HepG2 (cell line): Measurements from ENCODE around the gene PRM3. TPM values are rescaled to one million over a fixed set of nuclear protein-coding genes. Genes with fewer than 3 reads are reported as not detected.

ENCODE experiments used
- BRD4 ChIP-seq: sonication (generic); formaldehyde crosslinking; IDR thresholded peaks from 2 replicates; pipeline ENCODE4 v1.4.0; 2020; ENCODE audit warnings: missing genetic modification reagents
- EHMT2 ChIP-seq: fragments of 200-600 bp; sonication (generic); IDR thresholded peaks from 2 replicates; pipeline ENCODE4 v1.7.0; 2017; ENCODE audit warnings: antibody characterized with exemption, low read depth, low read length, borderline replicate concordance
- GMEB2 ChIP-seq: IDR thresholded peaks from 2 replicates; pipeline ENCODE4 v1.6.1; 2016; ENCODE audit warnings: missing biosample characterization, missing genetic modification reagents, low read depth
- HOXA7 ChIP-seq: sonication (generic); formaldehyde crosslinking; IDR thresholded peaks from 2 replicates; pipeline ENCODE4 v1.8.1; 2022; ENCODE audit warnings: mild to moderate bottlenecking, missing genetic modification reagents, moderate library complexity
- MIER2 ChIP-seq: IDR thresholded peaks from 2 replicates; pipeline ENCODE4 v1.6.1; 2016; ENCODE audit warnings: missing biosample characterization, missing genetic modification reagents
- MTF1 ChIP-seq: sonication (generic); formaldehyde crosslinking; IDR thresholded peaks from 2 replicates; pipeline ENCODE4 v1.5.0; 2020; ENCODE audit warnings: missing genetic modification reagents
- SNAPC5 ChIP-seq: sonication (generic); formaldehyde crosslinking; IDR thresholded peaks from 2 replicates; pipeline ENCODE4 v1.8.1; 2023; ENCODE audit warnings: mild to moderate bottlenecking, missing genetic modification reagents, borderline replicate concordance
- THAP11 ChIP-seq: IDR thresholded peaks from 2 replicates; pipeline ENCODE4 v1.6.1; 2016; ENCODE audit warnings: missing biosample characterization, missing genetic modification reagents
- ZNF160 ChIP-seq: sonication (generic); formaldehyde crosslinking; IDR thresholded peaks from 2 replicates; pipeline ENCODE4 v1.8.0; 2022; ENCODE audit warnings: mild to moderate bottlenecking, inconsistent platforms, missing genetic modification reagents
- ZNF263 ChIP-seq: sonication (generic); formaldehyde crosslinking; IDR thresholded peaks from 2 replicates; pipeline ENCODE4 v1.4.0; 2020; ENCODE audit warnings: missing genetic modification reagents
- ZNF772 ChIP-seq: sonication (generic); formaldehyde crosslinking; IDR thresholded peaks from 2 replicates; pipeline ENCODE4 v1.5.0; 2020; ENCODE audit warnings: mild to moderate bottlenecking, missing genetic modification reagents
- ZSCAN31 ChIP-seq: sonication (generic); formaldehyde crosslinking; IDR thresholded peaks from 2 replicates; pipeline ENCODE4 v1.5.0; 2020; ENCODE audit warnings: low read depth, mild to moderate bottlenecking, missing genetic modification reagents
- polyA plus RNA-seq, 8 experiments: library from polyadenylated mRNA; depleted of rRNA in 3 of 8; stranded (reverse) in 7 of 8; unstranded in 1 of 8; fragments of >200 nt; fragmentation: Illumina TruSeq in 4 of 8; extraction: Trizol in 4 of 8; gene quantifications; 2 replicates each; pipeline versions ENCODE4 v1.2.1 to v1.2.3, GENCODE V29; 2011 to 2016; ENCODE audit warnings: low read depth in 4 of 8, missing spikeins in 1 of 8, mixed read lengths in 1 of 8; ENCODE audit not compliant: insufficient read depth in 1 of 8
- total RNA-seq, 5 experiments: library from RNA; depleted of rRNA; stranded (reverse); fragments of >200 nt; fragmentation: Illumina TruSeq; extraction: Trizol; gene quantifications; 2 replicates each; pipeline ENCODE4 v1.2.3, GENCODE V29; 2016; ENCODE audit warnings: low read depth in 1 of 5
- TF ChIP-seq, protein P1 (sequence below): sonication (generic); formaldehyde crosslinking; IDR thresholded peaks from 2 replicates; pipeline ENCODE4 v1.8.0; 2022; ENCODE audit warnings: missing genetic modification reagents, low read depth, mild to moderate bottlenecking, borderline replicate concordance
- TF ChIP-seq, protein P2 (sequence below): sonication (generic); formaldehyde crosslinking; IDR thresholded peaks from 2 replicates; pipeline ENCODE4 v1.4.0; 2020; ENCODE audit warnings: missing genetic modification reagents
- TF ChIP-seq, protein P3 (sequence below): IDR thresholded peaks from 2 replicates; pipeline ENCODE4 v1.6.1; 2016; ENCODE audit warnings: control low read depth
- TF ChIP-seq, protein P4 (sequence below): sonication (generic); formaldehyde crosslinking; IDR thresholded peaks from 2 replicates; pipeline ENCODE4 v1.4.0; 2020; ENCODE audit warnings: missing genetic modification reagents

Gene PRM3
- total and polyA plus RNA-seq, 2 of the 13 experiments (the other 11 are each of a cell fraction or from before 2014, with no cell fraction given) = not detected

DNA sequence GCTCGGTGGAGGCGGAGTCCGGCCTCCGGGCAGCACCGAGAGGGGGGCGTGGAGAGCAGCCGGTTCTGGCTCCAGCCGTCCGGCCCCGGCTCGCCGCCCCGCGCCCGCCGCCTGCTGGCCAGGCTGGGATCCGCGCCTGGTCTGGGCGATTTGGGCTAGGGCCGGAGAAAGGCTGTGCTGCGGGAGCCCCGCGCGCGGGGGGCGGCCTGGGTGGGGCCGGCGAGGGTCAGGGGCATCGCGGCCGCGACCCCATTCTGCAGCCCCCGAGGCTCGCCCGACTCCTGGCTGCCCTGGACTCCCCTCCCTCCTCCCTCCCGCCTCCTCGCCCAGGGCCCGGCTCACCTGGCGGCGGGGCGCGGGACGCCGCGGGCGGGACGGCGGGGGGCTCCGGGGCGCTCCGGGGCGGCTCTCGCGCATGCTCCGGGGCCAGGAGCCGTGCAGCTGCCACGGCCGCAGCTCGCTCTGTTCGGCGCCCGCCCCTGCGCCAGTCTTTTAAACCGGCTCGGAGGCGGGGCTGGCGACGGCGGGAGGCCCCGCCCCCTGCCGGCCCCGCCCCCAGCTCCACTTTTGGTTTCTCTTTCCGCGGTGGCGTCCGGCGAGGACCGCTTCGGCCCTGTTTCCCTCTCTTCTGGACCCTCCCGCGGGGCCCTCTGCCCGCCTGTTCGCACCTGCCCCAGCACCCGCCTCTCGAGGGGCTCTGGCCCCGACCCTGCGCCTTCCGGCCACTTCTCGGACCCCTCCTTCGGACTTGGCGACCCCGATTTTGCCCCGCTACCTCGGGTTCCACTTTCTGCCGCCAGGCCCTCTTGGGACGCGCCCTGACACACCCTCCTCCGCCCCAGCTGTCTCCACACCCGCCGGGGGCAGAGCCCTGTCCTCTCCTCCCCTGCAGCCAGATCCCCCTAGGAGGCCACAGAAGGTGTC, 17.4 kb downstream of the PRM3 start, which contains the start of gene SOCS1 (continued):
- TF ChIP-seq, protein P1, sequence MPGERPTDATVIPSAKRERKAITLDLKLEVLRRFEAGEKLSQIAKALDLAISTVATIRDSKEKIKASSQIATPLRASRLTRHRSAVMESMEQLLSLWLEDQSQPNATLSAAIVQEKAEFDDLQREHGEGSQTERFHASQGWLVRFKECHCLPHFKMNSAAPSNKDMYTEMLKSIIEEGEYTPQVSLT (CRISPR knock-in tag) = peak; percentile 22; the same call in 1 of the 2 replicates
- TF ChIP-seq MIER2 (CRISPR knock-in tag) = no peak
- peak; percentile 74 for TF ChIP-seq THAP11 (CRISPR knock-in tag)
- peak; percentile 88 for TF ChIP-seq ZSCAN31 (CRISPR knock-in tag)
- TF ChIP-seq HOXA7 (CRISPR knock-in tag) = 0 out of 2 replicates have a peak, but pooled peaks have one; percentile 22
- no peak for TF ChIP-seq ZNF160 (CRISPR knock-in tag)
- TF ChIP-seq, protein P2, sequence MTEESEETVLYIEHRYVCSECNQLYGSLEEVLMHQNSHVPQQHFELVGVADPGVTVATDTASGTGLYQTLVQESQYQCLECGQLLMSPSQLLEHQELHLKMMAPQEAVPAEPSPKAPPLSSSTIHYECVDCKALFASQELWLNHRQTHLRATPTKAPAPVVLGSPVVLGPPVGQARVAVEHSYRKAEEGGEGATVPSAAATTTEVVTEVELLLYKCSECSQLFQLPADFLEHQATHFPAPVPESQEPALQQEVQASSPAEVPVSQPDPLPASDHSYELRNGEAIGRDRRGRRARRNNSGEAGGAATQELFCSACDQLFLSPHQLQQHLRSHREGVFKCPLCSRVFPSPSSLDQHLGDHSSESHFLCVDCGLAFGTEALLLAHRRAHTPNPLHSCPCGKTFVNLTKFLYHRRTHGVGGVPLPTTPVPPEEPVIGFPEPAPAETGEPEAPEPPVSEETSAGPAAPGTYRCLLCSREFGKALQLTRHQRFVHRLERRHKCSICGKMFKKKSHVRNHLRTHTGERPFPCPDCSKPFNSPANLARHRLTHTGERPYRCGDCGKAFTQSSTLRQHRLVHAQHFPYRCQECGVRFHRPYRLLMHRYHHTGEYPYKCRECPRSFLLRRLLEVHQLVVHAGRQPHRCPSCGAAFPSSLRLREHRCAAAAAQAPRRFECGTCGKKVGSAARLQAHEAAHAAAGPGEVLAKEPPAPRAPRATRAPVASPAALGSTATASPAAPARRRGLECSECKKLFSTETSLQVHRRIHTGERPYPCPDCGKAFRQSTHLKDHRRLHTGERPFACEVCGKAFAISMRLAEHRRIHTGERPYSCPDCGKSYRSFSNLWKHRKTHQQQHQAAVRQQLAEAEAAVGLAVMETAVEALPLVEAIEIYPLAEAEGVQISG (CRISPR knock-in tag) = peak; percentile 82
- TF ChIP-seq GMEB2 (CRISPR knock-in tag) = no peak
- peak; percentile 90; the same call in 1 of the 2 replicates for TF ChIP-seq SNAPC5 (CRISPR knock-in tag)
- no peak for TF ChIP-seq EHMT2
- peak; percentile 23; the same call in 1 of the 2 replicates for TF ChIP-seq MTF1 (CRISPR knock-in tag)
- TF ChIP-seq, protein P3, sequence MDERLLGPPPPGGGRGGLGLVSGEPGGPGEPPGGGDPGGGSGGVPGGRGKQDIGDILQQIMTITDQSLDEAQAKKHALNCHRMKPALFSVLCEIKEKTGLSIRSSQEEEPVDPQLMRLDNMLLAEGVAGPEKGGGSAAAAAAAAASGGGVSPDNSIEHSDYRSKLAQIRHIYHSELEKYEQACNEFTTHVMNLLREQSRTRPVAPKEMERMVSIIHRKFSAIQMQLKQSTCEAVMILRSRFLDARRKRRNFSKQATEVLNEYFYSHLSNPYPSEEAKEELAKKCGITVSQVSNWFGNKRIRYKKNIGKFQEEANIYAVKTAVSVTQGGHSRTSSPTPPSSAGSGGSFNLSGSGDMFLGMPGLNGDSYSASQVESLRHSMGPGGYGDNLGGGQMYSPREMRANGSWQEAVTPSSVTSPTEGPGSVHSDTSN (CRISPR knock-in tag) = no peak
- peak; percentile 45 for TF ChIP-seq ZNF263
- peak; percentile 81 for TF ChIP-seq BRD4 (CRISPR knock-in tag)
- peak; percentile 88 for TF ChIP-seq ZNF772 (CRISPR knock-in tag)
- TF ChIP-seq, protein P4, sequence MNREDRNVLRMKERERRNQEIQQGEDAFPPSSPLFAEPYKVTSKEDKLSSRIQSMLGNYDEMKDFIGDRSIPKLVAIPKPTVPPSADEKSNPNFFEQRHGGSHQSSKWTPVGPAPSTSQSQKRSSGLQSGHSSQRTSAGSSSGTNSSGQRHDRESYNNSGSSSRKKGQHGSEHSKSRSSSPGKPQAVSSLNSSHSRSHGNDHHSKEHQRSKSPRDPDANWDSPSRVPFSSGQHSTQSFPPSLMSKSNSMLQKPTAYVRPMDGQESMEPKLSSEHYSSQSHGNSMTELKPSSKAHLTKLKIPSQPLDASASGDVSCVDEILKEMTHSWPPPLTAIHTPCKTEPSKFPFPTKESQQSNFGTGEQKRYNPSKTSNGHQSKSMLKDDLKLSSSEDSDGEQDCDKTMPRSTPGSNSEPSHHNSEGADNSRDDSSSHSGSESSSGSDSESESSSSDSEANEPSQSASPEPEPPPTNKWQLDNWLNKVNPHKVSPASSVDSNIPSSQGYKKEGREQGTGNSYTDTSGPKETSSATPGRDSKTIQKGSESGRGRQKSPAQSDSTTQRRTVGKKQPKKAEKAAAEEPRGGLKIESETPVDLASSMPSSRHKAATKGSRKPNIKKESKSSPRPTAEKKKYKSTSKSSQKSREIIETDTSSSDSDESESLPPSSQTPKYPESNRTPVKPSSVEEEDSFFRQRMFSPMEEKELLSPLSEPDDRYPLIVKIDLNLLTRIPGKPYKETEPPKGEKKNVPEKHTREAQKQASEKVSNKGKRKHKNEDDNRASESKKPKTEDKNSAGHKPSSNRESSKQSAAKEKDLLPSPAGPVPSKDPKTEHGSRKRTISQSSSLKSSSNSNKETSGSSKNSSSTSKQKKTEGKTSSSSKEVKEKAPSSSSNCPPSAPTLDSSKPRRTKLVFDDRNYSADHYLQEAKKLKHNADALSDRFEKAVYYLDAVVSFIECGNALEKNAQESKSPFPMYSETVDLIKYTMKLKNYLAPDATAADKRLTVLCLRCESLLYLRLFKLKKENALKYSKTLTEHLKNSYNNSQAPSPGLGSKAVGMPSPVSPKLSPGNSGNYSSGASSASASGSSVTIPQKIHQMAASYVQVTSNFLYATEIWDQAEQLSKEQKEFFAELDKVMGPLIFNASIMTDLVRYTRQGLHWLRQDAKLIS = 0 out of 2 replicates have a peak, but pooled peaks have one; percentile 68
